LNCAP (cell line): ENCODE results near the gene KLHL18.

ENCODE experiments used
- CTCF ChIP-seq: fragments of 450-650 bp; IDR thresholded peaks from 2 replicates; pipeline ENCODE4 v1.5.1; 2017; ENCODE audit warnings: mild to moderate bottlenecking

KLHL18 gene

GRCh38 chr3:47337656-47338055 lies 54.9 kb downstream of the KLHL18 start:
- TF ChIP-seq CTCF = no peak

- TF ChIP-seq CTCF = no peak
Measured at GRCh38 chr3:47339951-47340350, 57.2 kb downstream of the KLHL18 start.

- no peak for TF ChIP-seq CTCF
Measured at GRCh38 chr3:47340866-47341265, 58.1 kb downstream of the KLHL18 start.

GRCh38 chr3:47342151-47342550 lies 59.4 kb downstream of the KLHL18 start:
- TF ChIP-seq CTCF = no peak

GRCh38 chr3:47342812-47343211 lies 60.1 kb downstream of the KLHL18 start:
- no peak for TF ChIP-seq CTCF

- TF ChIP-seq CTCF = no peak
Measured at GRCh38 chr3:47343471-47343971, 60.8 kb downstream of the KLHL18 start.

GRCh38 chr3:47344971-47345370 lies 62.2 kb downstream of the KLHL18 start:
- TF ChIP-seq CTCF = no peak

GRCh38 chr3:47347217-47347801 lies 64.6 kb downstream of the KLHL18 start:
- TF ChIP-seq CTCF = no peak
